Keratinocyte (primary cell): Measurements from ENCODE around the gene SCD5. TPM values are rescaled to one million over a fixed set of nuclear protein-coding genes. Genes with fewer than 3 reads are reported as not detected.

Source experiments
- DNase-seq: peaks from one replicate; pipeline ENCODE4 v3.0.0-alpha.2; 2011; ENCODE audit warnings: low read depth, missing footprints, low spot score
- FAIRE-seq: peaks from 2 replicates; lab custom pipeline; 2011; peaks lifted over from hg19 to GRCh38; lab: Jason Lieb, UNC
- H2AFZ ChIP-seq: 2 replicates; pipeline ENCODE4 v1.6.0; 2012; ENCODE audit warnings: low read length, control low read depth, inconsistent platforms; ENCODE audit not compliant: control insufficient read depth
- H3K27ac ChIP-seq: 2 replicates; pipeline ENCODE4 v1.5.1; 2011; ENCODE audit warnings: low read length; ENCODE audit not compliant: control insufficient read depth, insufficient read depth
- H3K27me3 ChIP-seq: 3 replicates; pipeline ENCODE4 v1.6.0; 2011; ENCODE audit warnings: low read length; ENCODE audit not compliant: control insufficient read depth, insufficient read depth; ENCODE audit errors: extremely low read depth
- H3K36me3 ChIP-seq, 2 experiments: 2 replicates in 1 of 2; 3 replicates in 1 of 2; pipeline ENCODE4 v1.5.1; 2011; ENCODE audit warnings: low read length in 2 of 2, mild to moderate bottlenecking in 1 of 2; ENCODE audit not compliant: control insufficient read depth in 2 of 2, insufficient read depth in 2 of 2; ENCODE audit errors: extremely low read depth in 1 of 2
- H3K4me1 ChIP-seq: 3 replicates; pipeline ENCODE4 v1.5.1; 2011; ENCODE audit warnings: low read length; ENCODE audit not compliant: control insufficient read depth, insufficient read depth; ENCODE audit errors: extremely low read depth
- H3K4me2 ChIP-seq: 3 replicates; pipeline ENCODE4 v1.6.0; 2011; ENCODE audit warnings: low read depth, low read length; ENCODE audit not compliant: control insufficient read depth, insufficient read depth; ENCODE audit errors: extremely low read depth
- H3K4me3 ChIP-seq, 3 experiments: fragments of 200-600 bp in 1 of 3; sonication (generic) in 1 of 3; 2 replicates in 2 of 3; 3 replicates in 1 of 3; pipeline ENCODE4 v1.5.1; 2011 to 2016; ENCODE audit warnings: low read length in 3 of 3, mild to moderate bottlenecking in 3 of 3, control low read depth in 2 of 3, inconsistent platforms in 1 of 3, low read depth in 1 of 3, mixed read lengths in 1 of 3, mixed run types in 1 of 3, moderate library complexity in 1 of 3; ENCODE audit not compliant: control insufficient read depth in 2 of 3, insufficient read depth in 2 of 3; ENCODE audit errors: extremely low read depth in 1 of 3
- H3K79me2 ChIP-seq: 2 replicates; pipeline ENCODE4 v1.6.0; 2012; ENCODE audit warnings: low read length; ENCODE audit not compliant: control insufficient read depth, insufficient read depth
- H3K9ac ChIP-seq: 3 replicates; pipeline ENCODE4 v1.6.0; 2011; ENCODE audit warnings: low read length; ENCODE audit not compliant: control insufficient read depth, insufficient read depth; ENCODE audit errors: extremely low read depth
- H3K9me1 ChIP-seq: 3 replicates; pipeline ENCODE4 v1.6.0; 2011; ENCODE audit warnings: low read length; ENCODE audit not compliant: control insufficient read depth, insufficient read depth; ENCODE audit errors: extremely low read depth
- H3K9me3 ChIP-seq: 2 replicates; pipeline ENCODE4 v1.5.1; 2012; ENCODE audit warnings: low read depth, low read length; ENCODE audit not compliant: control insufficient read depth
- H4K20me1 ChIP-seq: 3 replicates; pipeline ENCODE4 v1.6.0; 2011; ENCODE audit warnings: low read length; ENCODE audit not compliant: control insufficient read depth, insufficient read depth; ENCODE audit errors: extremely low read depth
- EZH2 ChIP-seq: IDR thresholded peaks from one replicate; pipeline ENCODE4 v1.6.1; 2012; ENCODE audit warnings: inconsistent platforms, mild to moderate bottlenecking, low read length, moderate library complexity
- dilution Hi-C: fragments of 300-500 bp; cut with MboI; formaldehyde crosslinking; loops from one replicate; pipeline ENCODE4 v1.7.0; 2020; ENCODE audit warnings: low sequenced_read_pairs; ENCODE audit not compliant: extremely low pct_ligation_motif_present
- polyA plus RNA-seq, 5 experiments: library from polyadenylated mRNA; depleted of rRNA in 3 of 5; stranded (reverse) in 3 of 5; stranded (forward) in 1 of 5; unstranded in 1 of 5; fragments of >200 nt; gene quantifications; 1 replicate in 1 of 5; 2 replicates in 3 of 5; 3 replicates in 1 of 5; pipeline versions ENCODE4 v1.2.1 to v1.2.3, GENCODE V29; 2011 to 2012; ENCODE audit warnings: missing spikeins in 2 of 5, low read depth in 1 of 5, low replicate concordance in 1 of 5
- TF ChIP-seq, protein P1 (sequence below), 3 experiments: IDR thresholded peaks in 1 of 3; conservative IDR thresholded peaks in 1 of 3; optimal IDR thresholded peaks in 1 of 3; 2 replicates in 2 of 3; 3 replicates in 1 of 3; pipeline versions ENCODE3 to v1.5.1; 2011; ENCODE audit warnings: low read length in 3 of 3, mild to moderate bottlenecking in 3 of 3, moderate library complexity in 2 of 3, control low read depth in 1 of 3, inconsistent platforms in 1 of 3; ENCODE audit not compliant: insufficient read depth in 2 of 3; ENCODE audit errors: extremely low read depth in 1 of 3

Gene SCD5
- polyA plus RNA-seq, 1 donor (not counting 4 experiments of a cell fraction or from before 2014, with no cell fraction given) = 39.4 TPM

DNA sequence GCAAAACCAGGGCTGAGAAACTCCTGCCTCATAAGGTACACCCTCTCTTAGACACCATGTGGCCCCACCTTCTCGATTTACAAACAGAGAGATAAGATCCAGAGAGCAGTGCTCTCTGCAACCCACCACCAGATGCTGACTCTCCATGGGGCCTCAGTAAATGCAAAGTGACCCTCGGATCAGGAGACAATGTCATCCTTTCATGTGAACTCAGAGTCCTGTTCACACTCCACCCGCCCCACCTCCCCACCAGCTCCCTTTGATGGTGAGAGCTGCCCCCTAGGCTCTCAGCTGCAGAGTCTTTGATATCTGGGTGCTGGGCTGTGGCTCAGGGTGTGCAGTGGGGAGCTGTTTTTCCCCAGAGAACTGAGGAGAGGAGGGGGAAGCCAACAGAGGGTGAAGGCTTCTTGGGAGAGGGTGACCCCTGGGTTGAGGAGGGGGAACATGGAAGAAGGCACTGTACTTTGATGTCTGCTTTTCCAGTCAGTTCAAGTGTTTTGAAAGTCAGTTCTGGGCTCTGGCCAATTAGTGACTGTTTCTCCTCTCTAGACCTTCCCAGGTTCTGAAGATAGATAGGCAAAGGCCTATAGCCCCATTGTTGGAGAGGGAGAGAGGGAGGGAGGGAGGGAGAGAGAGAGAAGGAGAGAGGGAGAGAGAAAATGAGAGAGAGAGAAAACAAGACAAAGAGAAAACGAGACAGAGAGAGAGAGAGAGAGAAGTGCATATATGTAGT, 88.2 kb downstream of the SCD5 start:
- H2AFZ ChIP-seq = no peak overlapping the region
- H3K9me3 ChIP-seq = no peaks in the 10 kb centered on the region
- H3K9ac ChIP-seq = no peak overlapping the region
- no peak for DNase-seq
- peaks cover 3% of the 10 kb centered on the region for H4K20me1 ChIP-seq
- dilution Hi-C loops = no loop called here
- peaks cover 8% of the 10 kb centered on the region for H3K4me1 ChIP-seq
- TF ChIP-seq, protein P1, sequence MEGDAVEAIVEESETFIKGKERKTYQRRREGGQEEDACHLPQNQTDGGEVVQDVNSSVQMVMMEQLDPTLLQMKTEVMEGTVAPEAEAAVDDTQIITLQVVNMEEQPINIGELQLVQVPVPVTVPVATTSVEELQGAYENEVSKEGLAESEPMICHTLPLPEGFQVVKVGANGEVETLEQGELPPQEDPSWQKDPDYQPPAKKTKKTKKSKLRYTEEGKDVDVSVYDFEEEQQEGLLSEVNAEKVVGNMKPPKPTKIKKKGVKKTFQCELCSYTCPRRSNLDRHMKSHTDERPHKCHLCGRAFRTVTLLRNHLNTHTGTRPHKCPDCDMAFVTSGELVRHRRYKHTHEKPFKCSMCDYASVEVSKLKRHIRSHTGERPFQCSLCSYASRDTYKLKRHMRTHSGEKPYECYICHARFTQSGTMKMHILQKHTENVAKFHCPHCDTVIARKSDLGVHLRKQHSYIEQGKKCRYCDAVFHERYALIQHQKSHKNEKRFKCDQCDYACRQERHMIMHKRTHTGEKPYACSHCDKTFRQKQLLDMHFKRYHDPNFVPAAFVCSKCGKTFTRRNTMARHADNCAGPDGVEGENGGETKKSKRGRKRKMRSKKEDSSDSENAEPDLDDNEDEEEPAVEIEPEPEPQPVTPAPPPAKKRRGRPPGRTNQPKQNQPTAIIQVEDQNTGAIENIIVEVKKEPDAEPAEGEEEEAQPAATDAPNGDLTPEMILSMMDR (optimal IDR thresholded peaks at IDR 0.05 in 1 of 3, IDR thresholded peaks at IDR 0.05 in 1 of 3, conservative IDR thresholded peaks at IDR 0.05 in 1 of 3; ENCODE audit: extremely low read depth in 1 of 3, insufficient read depth in 2 of 3, low read length in 3 of 3) = no peak
- TF ChIP-seq EZH2 = no peak
- H3K9me1 ChIP-seq = peaks cover 2% of the 10 kb centered on the region
- H3K79me2 ChIP-seq = peaks cover 22% of the 10 kb centered on the region
- no peak overlapping the region for H3K4me2 ChIP-seq
- H3K27me3 ChIP-seq = no peaks in the 10 kb centered on the region
- H3K27ac ChIP-seq = no peak overlapping the region
- no peak for FAIRE-seq
- H3K4me3 ChIP-seq = no peak overlapping the region
- no peaks in the 10 kb centered on the region for H3K36me3 ChIP-seq

DNA sequence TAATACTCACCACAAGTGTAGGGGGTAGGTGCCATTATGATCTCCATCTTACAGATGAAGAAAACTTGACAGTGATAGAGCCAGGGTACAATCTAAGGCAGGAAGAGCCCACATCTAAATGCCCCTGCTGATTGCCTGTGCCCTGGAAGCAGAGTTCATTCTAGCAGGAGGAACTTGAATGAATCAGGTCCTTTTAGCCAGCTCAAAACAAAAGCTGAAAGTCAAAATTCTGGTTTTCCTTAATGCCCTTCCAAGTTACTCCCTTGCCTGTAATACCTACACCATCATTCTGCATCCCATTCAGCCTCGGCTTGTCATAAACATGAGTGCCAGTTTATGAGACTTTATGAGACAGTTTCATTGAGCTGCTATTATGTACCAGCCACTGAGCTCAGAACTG, 89.6 kb downstream of the SCD5 start:
- H3K79me2 ChIP-seq = peaks cover 22% of the 10 kb centered on the region
- H3K9ac ChIP-seq = no peak overlapping the region
- dilution Hi-C loops = no loop called here
- DNase-seq = no peak
- peak; percentile 59 for FAIRE-seq
- H3K9me1 ChIP-seq = no peaks in the 10 kb centered on the region
- H3K4me2 ChIP-seq = no peak overlapping the region
- no peak overlapping the region for H3K27ac ChIP-seq
- TF ChIP-seq, protein P1 (optimal IDR thresholded peaks at IDR 0.05 in 1 of 3, IDR thresholded peaks at IDR 0.05 in 1 of 3, conservative IDR thresholded peaks at IDR 0.05 in 1 of 3; ENCODE audit: extremely low read depth in 1 of 3, insufficient read depth in 2 of 3, low read length in 3 of 3) = no peak
- TF ChIP-seq EZH2 = no peak
- H3K27me3 ChIP-seq = no peaks in the 10 kb centered on the region
- peaks cover 3% of the 10 kb centered on the region for H3K4me1 ChIP-seq
- H3K36me3 ChIP-seq = peaks cover 0 to 3% of the 10 kb centered on the region in 2 experiments
- H2AFZ ChIP-seq = no peak overlapping the region
- H4K20me1 ChIP-seq = no peaks in the 10 kb centered on the region
- H3K4me3 ChIP-seq = no peak overlapping the region
- no peaks in the 10 kb centered on the region for H3K9me3 ChIP-seq
